HG02840 (cell line): Measurements from ENCODE around the gene TENM4.

Experiments used
- ATAC-seq: cut with Tn5 transposase; IDR thresholded peaks from one replicate; pipeline ENCODE4 v1.9.1; 2021; ENCODE audit warnings: mild to moderate bottlenecking, moderate library complexity, moderate number of reproducible peaks; ENCODE audit not compliant: unreplicated experiment, low FRiP score

TENM4 gene

GRCh38 chr11:78752494-78752893 is 688.3 kb downstream of the TENM4 start:
- ATAC-seq, result no peak

- ATAC-seq, result no peak
These were observed 691.7 kb downstream of the TENM4 start for GRCh38 chr11:78748918-78749690.

- no peak for ATAC-seq
These were observed 695.9 kb downstream of the TENM4 start for GRCh38 chr11:78744949-78745348.

- no peak for ATAC-seq
These were observed 696.6 kb downstream of the TENM4 start for GRCh38 chr11:78744202-78744601.

- ATAC-seq, result no peak
These were observed 698.4 kb downstream of the TENM4 start for GRCh38 chr11:78742430-78742829.

GRCh38 chr11:78741741-78742140 is 699.1 kb downstream of the TENM4 start:
- no peak for ATAC-seq

GRCh38 chr11:78740199-78741071 is 700.4 kb downstream of the TENM4 start:
- no peak for ATAC-seq

GRCh38 chr11:78737891-78738290 is 702.9 kb downstream of the TENM4 start:
- no peak for ATAC-seq

GRCh38 chr11:78737301-78737700 is 703.5 kb downstream of the TENM4 start:
- ATAC-seq, result no peak

GRCh38 chr11:78735711-78736110 is 705.1 kb downstream of the TENM4 start:
- ATAC-seq, result no peak

- no peak for ATAC-seq
These were observed 707.8 kb downstream of the TENM4 start for GRCh38 chr11:78733031-78733430.

- ATAC-seq, result no peak
These were observed 708.6 kb downstream of the TENM4 start for GRCh38 chr11:78732246-78732645.

GRCh38 chr11:78731027-78731426 is 709.8 kb downstream of the TENM4 start:
- ATAC-seq, result no peak

GRCh38 chr11:78730267-78730824 is 710.5 kb downstream of the TENM4 start:
- ATAC-seq, result no peak

GRCh38 chr11:78727816-78728215 is 713.0 kb downstream of the TENM4 start:
- no peak for ATAC-seq

- ATAC-seq, result no peak
These were observed 715.6 kb downstream of the TENM4 start for GRCh38 chr11:78725200-78725599.

GRCh38 chr11:78722786-78723185 is 718.0 kb downstream of the TENM4 start:
- ATAC-seq, result no peak

GRCh38 chr11:78720281-78720989 is 720.4 kb downstream of the TENM4 start:
- no peak for ATAC-seq

- no peak for ATAC-seq
These were observed 723.8 kb downstream of the TENM4 start for GRCh38 chr11:78717041-78717440.

- no peak for ATAC-seq
These were observed 725.1 kb downstream of the TENM4 start for GRCh38 chr11:78715639-78716311.
